Mesendoderm (in vitro differentiated cells): Measurements from ENCODE around the gene TCF7L2.

ENCODE experiments used
- DNase-seq: peaks from one replicate; pipeline ENCODE4 v3.0.0; 2013
- H2AK5ac ChIP-seq: 2 replicates; pipeline ENCODE4 v1.6.1; 2013; ENCODE audit warnings: low read length, inconsistent platforms
- H2BK120ac ChIP-seq: 2 replicates; pipeline ENCODE4 v1.6.1; 2013; ENCODE audit warnings: low read depth, mild to moderate bottlenecking, low read length, moderate library complexity, mixed read lengths
- H2BK15ac ChIP-seq: replicated peaks from 2 replicates; pipeline ENCODE4 v1.6.1; 2013; ENCODE audit warnings: low read depth, mild to moderate bottlenecking, moderate library complexity
- H2BK5ac ChIP-seq: 2 replicates; pipeline ENCODE4 v1.6.1; 2013; ENCODE audit warnings: low read length, inconsistent platforms
- H3K18ac ChIP-seq: 2 replicates; pipeline ENCODE4 v1.6.1; 2013; ENCODE audit warnings: mild to moderate bottlenecking, low read length, mixed read lengths
- H3K23ac ChIP-seq: one replicate; pipeline ENCODE4 v1.6.1; 2013; ENCODE audit warnings: low read length
- H3K27ac ChIP-seq: 2 replicates; pipeline ENCODE4 v1.5.1; 2013; ENCODE audit warnings: low read depth, mild to moderate bottlenecking, inconsistent platforms, low read length, moderate library complexity
- H3K27me3 ChIP-seq: 2 replicates; pipeline ENCODE4 v1.6.1; 2013; ENCODE audit warnings: low read length, control low read depth, mild to moderate bottlenecking, inconsistent platforms; ENCODE audit not compliant: insufficient read depth, poor library complexity
- H3K36me3 ChIP-seq: 2 replicates; pipeline ENCODE4 v1.6.1; 2013; ENCODE audit warnings: low read length, inconsistent platforms; ENCODE audit not compliant: control insufficient read depth, insufficient read depth
- H3K4ac ChIP-seq: one replicate; pipeline ENCODE4 v1.6.1; 2013; ENCODE audit warnings: low read depth, mild to moderate bottlenecking, low read length, moderate library complexity
- H3K4me1 ChIP-seq: 2 replicates; pipeline ENCODE4 v1.6.1; 2013; ENCODE audit warnings: low read depth, low read length, inconsistent platforms; ENCODE audit not compliant: control insufficient read depth
- H3K4me2 ChIP-seq: 2 replicates; pipeline ENCODE4 v1.6.1; 2013; ENCODE audit warnings: low read length
- H3K4me3 ChIP-seq: 2 replicates; pipeline ENCODE4 v1.5.1; 2013; ENCODE audit warnings: mild to moderate bottlenecking, low read length
- H3K56ac ChIP-seq: one replicate; pipeline ENCODE4 v1.6.1; 2013; ENCODE audit warnings: low read length
- H3K79me1 ChIP-seq: 2 replicates; pipeline ENCODE4 v1.6.1; 2013; ENCODE audit warnings: low read length, inconsistent platforms
- H3K79me2 ChIP-seq: 2 replicates; pipeline ENCODE4 v1.6.1; 2013; ENCODE audit warnings: mild to moderate bottlenecking, low read length; ENCODE audit not compliant: control insufficient read depth, insufficient read depth
- H3K9ac ChIP-seq: 2 replicates; pipeline ENCODE4 v1.6.1; 2013; ENCODE audit warnings: low read length, inconsistent platforms
- H4K5ac ChIP-seq: one replicate; pipeline ENCODE4 v1.6.1; 2013; ENCODE audit warnings: low read length
- H4K8ac ChIP-seq: one replicate; pipeline ENCODE4 v1.6.1; 2013; ENCODE audit warnings: low read depth, mild to moderate bottlenecking, control low read depth, low read length, moderate library complexity
- WGBS: extraction: QIAGEN DNeasy Blood & Tissue Kit; methylation state at CpG from one replicate; pipeline ENCODE4 v1.1.7; 2013; ENCODE audit warnings: low lambda C conversion rate, missing lambda C conversion rate; ENCODE audit not compliant: insufficient coverage; ENCODE audit errors: extremely low coverage; 5-methylcytosine and 5-hydroxymethylcytosine counted together

Gene TCF7L2

GRCh38 chr10:112996462-112996861, 46.4 kb downstream of the TCF7L2 start:
- no peak overlapping the region for H4K8ac ChIP-seq
- H2AK5ac ChIP-seq: no peak overlapping the region
- no peak for DNase-seq
- H4K5ac ChIP-seq: no peak overlapping the region
- peaks cover 34% of the 10 kb centered on the region for H3K79me2 ChIP-seq
- no peak overlapping the region for H3K9ac ChIP-seq
- no peaks in the 10 kb centered on the region for H3K36me3 ChIP-seq
- no peaks in the 10 kb centered on the region for H3K27me3 ChIP-seq
- no peak overlapping the region for H3K4me3 ChIP-seq
- no CpG with 5 or more reads among the region's 3 CpGs for WGBS
- no peak overlapping the region for H3K4ac ChIP-seq
- no peak overlapping the region for H2BK120ac ChIP-seq
- H3K4me1 ChIP-seq: no peaks in the 10 kb centered on the region
- no peak overlapping the region for H3K4me2 ChIP-seq
- peaks cover 16% of the 10 kb centered on the region for H3K79me1 ChIP-seq
- no peak overlapping the region for H3K23ac ChIP-seq
- H2BK5ac ChIP-seq: no peak overlapping the region
- H2BK15ac ChIP-seq: no peak overlapping the region
- no peak overlapping the region for H3K18ac ChIP-seq
- no peak overlapping the region for H3K27ac ChIP-seq
- no peak overlapping the region for H3K56ac ChIP-seq

- DNase-seq: no peak
- Histone ChIP-seq H2BK120ac (no peak overlapping the region), H3K4me3 (no peak overlapping the region), H4K5ac (no peak overlapping the region), H3K23ac (no peak overlapping the region), H3K9ac (no peak overlapping the region), H2BK15ac (no peak overlapping the region), H3K4me2 (no peak overlapping the region), H3K4me1 (no peaks in the 10 kb centered on the region), H2AK5ac (no peak overlapping the region), H3K27me3 (no peaks in the 10 kb centered on the region), H3K79me1 (peaks cover 17% of the 10 kb centered on the region), H3K27ac (no peak overlapping the region), H3K4ac (no peak overlapping the region), H3K56ac (no peak overlapping the region), H4K8ac (no peak overlapping the region), H3K18ac (no peak overlapping the region), H2BK5ac (no peak overlapping the region), H3K79me2 (peaks cover 46% of the 10 kb centered on the region), H3K36me3 (no peaks in the 10 kb centered on the region)
- WGBS: no CpG with 5 or more reads among the region's 4 CpGs
Measured at GRCh38 chr10:112999102-112999501, 49.1 kb downstream of the TCF7L2 start.

DNA sequence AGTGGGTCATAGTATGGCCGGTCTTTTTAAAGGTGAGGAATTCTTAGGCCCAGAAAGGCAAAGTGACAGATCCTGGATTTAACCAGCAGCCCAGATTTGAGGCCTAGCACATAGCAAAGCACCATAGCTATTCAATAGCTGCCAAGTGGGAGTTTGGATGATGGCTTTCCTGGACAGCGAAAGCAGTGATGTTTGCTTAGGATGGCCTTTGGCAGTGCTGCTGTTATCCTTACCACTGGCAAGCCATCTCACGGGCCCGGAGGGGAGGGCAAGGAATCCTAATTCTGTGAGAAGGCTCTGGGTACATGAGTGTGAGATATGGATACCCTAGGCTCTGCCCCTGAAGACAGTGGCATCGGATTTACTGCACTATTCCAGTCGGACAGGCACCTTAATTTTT, 50.4 kb downstream of the TCF7L2 start:
- Histone ChIP-seq H3K4me1 (no peaks in the 10 kb centered on the region), H3K36me3 (no peaks in the 10 kb centered on the region), H3K27ac (no peak overlapping the region), H3K79me2 (peaks cover 44% of the 10 kb centered on the region), H3K79me1 (peaks cover 17% of the 10 kb centered on the region), H2BK15ac (no peak overlapping the region), H3K18ac (no peak overlapping the region), H3K56ac (no peak overlapping the region), H4K5ac (no peak overlapping the region), H4K8ac (no peak overlapping the region), H3K27me3 (no peaks in the 10 kb centered on the region), H3K9ac (no peak overlapping the region), H3K4me3 (no peak overlapping the region), H2BK5ac (no peak overlapping the region), H2BK120ac (no peak overlapping the region), H3K23ac (no peak overlapping the region), H3K4ac (no peak overlapping the region), H3K4me2 (no peak overlapping the region), H2AK5ac (no peak overlapping the region)
- DNase-seq: no peak
- no CpG with 5 or more reads among the region's 6 CpGs for WGBS

GRCh38 chr10:113000876-113001598, 51.0 kb downstream of the TCF7L2 start:
- no peak overlapping the region for H2BK120ac ChIP-seq
- H3K36me3 ChIP-seq: no peaks in the 10 kb centered on the region
- no peak overlapping the region for H3K23ac ChIP-seq
- no peak overlapping the region for H3K4me2 ChIP-seq
- peak overlapping the region; percentile 54 for H3K56ac ChIP-seq
- H3K4me1 ChIP-seq: no peaks in the 10 kb centered on the region
- no peak overlapping the region for H2AK5ac ChIP-seq
- whole genome bisulfite sequencing: no CpG with 5 or more reads among the region's 14 CpGs
- H2BK15ac ChIP-seq: no peak overlapping the region
- H3K79me1 ChIP-seq: peaks cover 14% of the 10 kb centered on the region
- no peaks in the 10 kb centered on the region for H3K27me3 ChIP-seq
- H3K9ac ChIP-seq: no peak overlapping the region
- no peak overlapping the region for H3K18ac ChIP-seq
- no peak overlapping the region for H4K5ac ChIP-seq
- no peak overlapping the region for H4K8ac ChIP-seq
- H3K4ac ChIP-seq: no peak overlapping the region
- no peak overlapping the region for H3K4me3 ChIP-seq
- H3K79me2 ChIP-seq: peaks cover 40% of the 10 kb centered on the region
- peak; percentile 69 for DNase-seq
- H3K27ac ChIP-seq: no peak overlapping the region
- H2BK5ac ChIP-seq: no peak overlapping the region

DNA sequence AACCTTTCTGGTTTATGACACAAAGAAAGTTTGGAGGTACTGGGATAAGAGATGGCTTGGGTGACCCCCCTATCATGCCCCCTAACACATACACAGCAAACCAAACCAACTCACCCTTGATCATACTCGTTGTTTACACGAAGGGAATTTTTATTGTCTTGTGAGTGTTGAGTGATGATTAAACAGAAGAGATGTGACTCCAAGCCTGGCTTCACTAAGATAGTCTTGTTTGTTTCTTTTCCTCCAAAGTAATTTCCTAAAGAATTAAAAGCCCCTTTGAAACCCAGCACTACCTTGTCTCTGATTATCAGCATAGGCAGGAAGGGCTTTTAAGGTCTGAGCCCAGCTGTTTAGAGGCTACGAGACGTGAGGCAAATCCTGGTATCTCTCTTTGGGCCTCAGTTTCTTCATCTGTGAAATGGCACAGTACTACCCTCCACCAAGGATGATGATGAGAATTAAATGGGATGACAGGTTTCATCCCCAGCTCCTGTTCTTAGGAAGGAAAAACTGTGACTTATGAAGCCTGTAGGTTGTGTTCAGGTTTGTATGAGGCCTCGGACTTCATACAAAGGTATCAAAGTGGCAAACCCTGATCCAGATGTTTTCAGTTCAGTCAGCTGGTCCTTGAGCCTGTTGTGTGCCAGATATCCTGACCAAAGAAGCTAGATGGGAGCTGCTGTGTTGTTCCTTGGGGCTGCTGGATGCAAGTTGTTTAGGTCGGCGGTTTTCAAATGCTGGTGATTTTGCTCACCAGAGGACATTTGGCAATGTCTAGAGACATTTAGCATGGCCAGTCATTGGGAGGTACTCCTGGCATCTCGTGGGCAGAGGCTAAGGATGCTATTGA, 51.8 kb downstream of the TCF7L2 start:
- H3K18ac ChIP-seq: no peak overlapping the region
- H2AK5ac ChIP-seq: no peak overlapping the region
- no peak for DNase-seq
- no peak overlapping the region for H4K8ac ChIP-seq
- H3K36me3 ChIP-seq: no peaks in the 10 kb centered on the region
- no CpG with 5 or more reads among the region's 8 CpGs for WGBS
- H3K27me3 ChIP-seq: no peaks in the 10 kb centered on the region
- peaks cover 36% of the 10 kb centered on the region for H3K79me2 ChIP-seq
- no peak overlapping the region for H2BK15ac ChIP-seq
- no peak overlapping the region for H3K23ac ChIP-seq
- no peak overlapping the region for H2BK5ac ChIP-seq
- no peak overlapping the region for H3K4me2 ChIP-seq
- no peak overlapping the region for H3K27ac ChIP-seq
- H3K9ac ChIP-seq: no peak overlapping the region
- no peak overlapping the region for H3K56ac ChIP-seq
- peaks cover 2% of the 10 kb centered on the region for H3K4me1 ChIP-seq
- H2BK120ac ChIP-seq: no peak overlapping the region
- no peak overlapping the region for H4K5ac ChIP-seq
- no peak overlapping the region for H3K4ac ChIP-seq
- H3K79me1 ChIP-seq: peaks cover 14% of the 10 kb centered on the region
- no peak overlapping the region for H3K4me3 ChIP-seq
